HG02973 (cell line): Measurements from ENCODE around the gene NPY5R.

Experiments used
- ATAC-seq: cut with Tn5 transposase; IDR thresholded peaks from one replicate; pipeline ENCODE4 v1.9.1; 2021; ENCODE audit warnings: moderate library complexity; ENCODE audit not compliant: unreplicated experiment

The NPY5R gene

DNA sequence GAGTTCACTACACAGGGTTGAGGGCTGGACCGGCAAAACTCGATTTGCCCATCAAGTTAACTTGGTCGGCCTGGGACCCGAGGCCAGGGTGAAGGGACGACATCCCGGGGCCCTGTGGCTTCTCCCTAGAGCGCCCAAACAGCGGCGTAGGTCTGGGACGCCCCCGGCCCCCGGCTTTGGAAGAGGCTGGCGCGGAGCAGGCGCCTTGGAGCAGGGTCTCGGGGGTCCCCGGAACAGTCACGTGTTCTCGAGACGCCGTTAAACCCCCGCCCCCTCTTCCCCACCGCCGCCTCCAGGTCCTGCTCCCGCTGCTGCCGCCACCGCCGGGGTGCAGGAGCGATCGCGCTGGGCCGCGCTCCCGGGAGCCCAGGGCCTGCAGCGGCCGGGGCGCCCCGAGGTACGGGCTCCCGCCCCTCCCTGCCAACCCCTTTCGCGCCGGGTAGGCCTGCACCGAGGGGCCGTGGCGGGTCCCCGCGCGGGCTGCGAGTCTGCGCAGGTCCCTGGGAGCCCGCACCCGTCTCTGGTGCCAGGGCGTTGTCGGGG, at the start of gene NPY5R:
TSS of gene NPY5R (plus strand) at position 289 of the 543 bp plus-strand sequence. CDS start 6,382 bp downstream, outside the sequence.
- ATAC-seq: no peak

DNA sequence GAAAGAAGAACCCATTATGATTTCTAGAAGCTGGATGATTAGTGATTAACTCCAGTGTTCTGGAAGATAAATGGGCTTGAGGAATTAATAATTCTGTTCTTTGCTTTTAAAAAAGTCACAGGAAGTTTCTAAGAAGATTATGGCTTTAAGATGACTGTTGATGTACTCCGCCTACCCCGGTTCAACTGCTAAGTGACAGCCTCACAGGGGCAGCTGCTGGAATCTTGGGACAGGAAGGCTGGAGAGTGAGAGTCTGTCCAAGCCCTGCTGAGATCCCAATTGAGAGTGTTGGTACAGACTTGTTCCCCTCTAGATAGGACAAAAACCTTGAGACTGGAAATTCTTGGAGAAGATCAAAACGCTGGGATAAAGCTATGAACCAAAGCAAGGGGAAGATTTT, 48.6 kb upstream of the NPY5R start:
- ATAC-seq: no peak

DNA sequence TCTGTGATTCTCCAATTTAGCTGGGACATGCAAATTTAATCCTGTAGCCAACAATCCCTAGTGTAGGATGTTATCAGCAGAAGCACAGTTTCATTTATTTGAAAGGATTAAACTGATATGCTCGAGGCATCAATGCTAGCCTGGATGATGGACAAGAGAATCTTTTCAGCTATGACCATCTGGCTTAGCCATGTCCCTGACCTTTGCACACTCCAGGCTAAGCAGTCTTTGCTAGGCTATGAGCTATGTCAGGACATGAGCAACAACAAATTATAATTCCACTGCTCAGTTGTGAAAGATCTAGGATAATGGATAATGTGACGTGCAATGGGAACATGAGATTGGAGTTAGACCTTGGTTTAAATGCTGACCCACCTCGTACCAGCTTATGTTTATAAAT, 43.2 kb upstream of the NPY5R start:
- ATAC-seq: no peak

DNA sequence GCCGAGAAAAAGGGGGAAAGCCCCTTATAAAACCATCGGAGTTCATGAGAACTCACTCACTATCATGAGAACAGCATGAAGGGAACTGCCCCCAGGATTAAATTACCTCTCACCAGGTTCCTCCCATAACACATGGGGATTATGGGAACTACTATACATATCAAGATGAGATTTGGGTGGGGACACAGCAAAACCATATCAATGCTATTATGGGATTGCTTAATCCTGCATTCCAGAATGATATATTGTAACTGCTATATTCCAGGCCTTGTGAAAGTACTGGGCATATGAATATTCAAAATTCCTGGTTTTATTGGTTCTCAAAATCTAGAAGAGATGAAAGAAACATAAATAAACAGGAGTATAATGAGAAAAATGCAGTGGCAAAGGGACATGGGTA, 40.6 kb upstream of the NPY5R start:
- no peak for ATAC-seq

DNA sequence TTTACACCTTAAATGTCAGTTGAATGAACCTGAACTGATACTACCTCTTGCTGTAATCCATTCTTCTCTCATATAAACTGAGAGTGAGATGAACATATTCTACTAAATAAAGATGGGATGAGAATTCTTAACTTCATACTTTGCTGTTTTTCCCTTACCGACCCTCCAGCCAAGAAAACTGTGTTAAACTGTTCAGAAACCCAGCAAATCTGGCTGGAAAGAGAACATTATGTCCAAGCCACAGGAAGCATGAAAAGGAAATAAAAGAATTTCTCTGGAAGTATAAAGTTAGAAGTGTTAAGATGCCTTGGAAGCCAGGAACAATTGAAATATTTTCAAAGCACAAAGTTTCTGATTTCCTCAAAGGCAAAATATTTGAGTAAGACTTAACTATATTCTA, 34.2 kb upstream of the NPY5R start:
- no peak for ATAC-seq

DNA sequence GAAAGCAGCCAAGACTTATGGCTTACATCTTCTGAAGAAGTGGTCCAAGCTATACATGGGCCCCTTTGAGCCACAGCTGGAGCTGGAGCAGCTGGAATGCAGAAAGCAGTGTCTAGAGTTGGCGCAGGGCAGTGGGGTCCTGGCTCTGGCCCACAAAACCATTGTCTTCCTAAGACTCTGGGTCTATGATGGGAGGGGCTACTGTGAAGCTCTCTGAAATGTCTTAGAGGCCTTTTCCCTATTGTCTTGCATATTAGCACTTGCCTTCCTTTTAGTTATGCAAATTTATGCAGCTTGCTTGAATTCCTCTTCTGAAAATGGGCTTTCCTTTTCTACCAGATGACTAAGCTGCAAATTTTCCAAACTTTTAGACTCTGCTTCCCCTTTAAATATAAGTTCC, 26.6 kb upstream of the NPY5R start:
- ATAC-seq: no peak

DNA sequence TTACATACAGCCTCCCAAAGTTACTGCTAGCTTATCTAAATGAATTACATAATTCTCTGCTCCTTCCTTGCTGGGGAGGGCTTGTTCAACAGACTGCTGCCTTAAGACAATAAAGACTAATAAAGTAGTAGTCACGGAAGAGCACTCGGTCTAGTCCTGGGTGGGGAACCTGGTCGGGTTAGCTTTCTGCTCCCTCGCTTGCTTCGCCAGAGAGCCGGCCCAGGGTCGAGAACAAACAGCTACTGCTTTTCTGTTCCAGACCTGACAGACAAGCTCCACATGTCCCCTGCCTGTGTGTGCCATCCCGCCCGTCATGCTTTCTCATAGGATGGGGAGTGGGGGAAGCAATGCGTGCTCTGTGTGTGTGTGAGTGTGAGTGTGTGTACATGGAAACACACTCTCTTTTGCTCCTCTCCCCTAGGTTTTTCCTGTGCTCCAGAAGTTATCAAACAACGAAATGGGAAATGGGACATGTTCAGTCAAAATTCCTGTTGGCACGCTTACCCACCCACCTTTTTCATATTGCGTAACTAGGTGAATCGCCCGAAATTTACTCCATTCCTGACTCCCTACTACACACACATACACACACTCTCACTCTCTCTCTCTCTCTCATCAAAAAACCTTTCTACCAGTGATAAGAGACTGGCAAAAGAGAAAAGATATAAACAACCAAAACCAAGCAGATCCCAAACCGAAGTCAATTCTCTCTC, 12.6 kb upstream of the NPY5R start:
- no peak for ATAC-seq

DNA sequence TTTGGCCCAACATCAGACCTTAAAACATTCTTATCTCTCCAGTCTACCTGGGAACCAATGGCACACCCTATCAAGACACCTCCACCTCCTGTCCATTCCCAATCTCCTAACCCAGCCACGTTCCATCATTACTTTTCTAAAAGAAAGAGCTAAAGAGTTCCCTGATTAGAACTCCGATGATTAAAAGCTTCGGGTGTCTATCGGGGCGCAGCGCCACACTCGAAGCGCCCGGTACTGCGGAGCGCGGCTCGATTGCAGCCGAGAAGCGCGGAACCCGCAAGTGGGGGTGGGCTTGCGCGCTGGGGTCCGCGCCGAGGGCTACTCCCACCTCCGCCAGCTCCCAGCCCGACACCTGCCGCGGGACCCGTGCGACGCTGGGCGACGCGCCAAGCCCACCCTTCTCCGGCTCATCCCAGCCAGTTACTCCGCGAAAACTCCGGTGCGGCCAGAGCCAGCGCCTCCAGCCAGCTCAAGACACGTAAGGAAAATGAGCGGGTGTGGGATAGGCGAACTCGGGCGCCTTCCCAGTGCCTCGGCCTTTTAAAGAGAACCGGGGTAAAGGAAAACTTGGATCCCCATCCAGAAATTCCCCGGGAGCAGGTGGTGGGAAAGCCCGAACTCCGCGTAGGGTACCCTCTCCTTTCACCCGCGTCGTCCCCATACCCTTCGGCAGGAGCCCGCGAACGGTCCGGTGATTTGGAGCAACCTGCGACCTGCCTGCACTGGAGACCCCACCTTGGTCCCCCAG, 11.9 kb upstream of the NPY5R start:
- ATAC-seq: no peak

DNA sequence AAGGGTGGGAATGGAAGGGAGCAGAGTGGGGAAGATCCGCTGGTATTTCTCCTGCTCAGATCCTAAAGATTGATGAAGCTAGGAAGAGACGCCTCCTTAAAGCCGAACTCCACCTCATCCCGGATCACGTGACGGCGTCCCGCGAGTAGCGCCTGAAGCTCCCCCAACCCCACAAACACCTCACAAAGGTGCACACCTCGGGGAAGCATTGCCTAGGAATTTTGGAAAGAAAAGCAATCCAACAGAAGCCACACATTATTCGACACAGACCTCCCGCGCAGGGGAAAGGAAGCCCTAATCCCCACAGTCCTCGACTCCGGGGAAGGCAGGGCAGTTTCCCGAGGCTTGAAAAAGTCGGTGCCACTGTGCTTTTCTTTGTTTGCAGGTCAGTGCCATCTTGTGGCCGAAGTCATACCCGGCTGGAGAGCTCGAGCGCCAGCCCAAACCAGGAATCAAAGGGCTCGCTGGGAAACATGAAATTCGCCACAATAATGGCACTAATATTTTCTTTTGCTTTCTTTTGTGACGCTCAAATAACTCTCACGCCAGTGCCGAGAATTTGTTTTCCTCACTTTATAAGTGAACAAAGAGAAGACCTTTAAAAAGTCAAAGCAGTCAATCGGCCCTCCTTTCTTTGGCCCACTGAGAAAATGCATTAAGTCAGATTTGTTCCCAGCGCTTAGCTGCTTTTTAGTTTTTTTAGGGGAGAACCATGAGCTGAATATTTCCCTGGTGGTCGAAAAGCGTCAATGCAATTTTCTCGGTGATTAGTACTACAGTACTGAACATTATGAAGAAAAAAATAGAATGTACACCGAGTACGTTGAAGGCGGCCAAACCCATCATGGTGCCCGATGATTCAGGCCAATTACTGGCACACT, 10.9 kb upstream of the NPY5R start, which contains the start of gene NPY1R:
TSS of gene NPY1R (minus strand) at position 71 of the 881 bp plus-strand sequence. CDS start 6,042 bp downstream, outside the sequence.
- ATAC-seq: peak; percentile 67

DNA sequence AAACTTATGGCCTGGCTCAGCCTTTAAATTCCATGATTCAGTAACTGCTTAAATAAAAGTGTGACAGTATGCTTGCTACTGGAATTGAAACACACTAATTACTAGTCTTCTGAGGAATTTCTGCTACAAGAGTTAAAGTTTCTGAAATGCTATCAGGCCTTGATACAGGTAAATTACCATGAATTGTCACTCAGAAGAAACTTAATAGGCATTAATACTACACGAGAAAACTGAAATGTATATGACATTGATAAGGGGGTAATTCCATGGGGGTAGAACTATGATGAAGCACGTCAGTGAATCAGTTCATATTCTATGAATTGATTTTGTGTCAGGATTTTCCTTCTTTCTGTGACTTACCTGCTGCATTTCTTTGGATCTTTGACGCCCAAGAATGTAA, 8.3 kb upstream of the NPY5R start:
- no peak for ATAC-seq

DNA sequence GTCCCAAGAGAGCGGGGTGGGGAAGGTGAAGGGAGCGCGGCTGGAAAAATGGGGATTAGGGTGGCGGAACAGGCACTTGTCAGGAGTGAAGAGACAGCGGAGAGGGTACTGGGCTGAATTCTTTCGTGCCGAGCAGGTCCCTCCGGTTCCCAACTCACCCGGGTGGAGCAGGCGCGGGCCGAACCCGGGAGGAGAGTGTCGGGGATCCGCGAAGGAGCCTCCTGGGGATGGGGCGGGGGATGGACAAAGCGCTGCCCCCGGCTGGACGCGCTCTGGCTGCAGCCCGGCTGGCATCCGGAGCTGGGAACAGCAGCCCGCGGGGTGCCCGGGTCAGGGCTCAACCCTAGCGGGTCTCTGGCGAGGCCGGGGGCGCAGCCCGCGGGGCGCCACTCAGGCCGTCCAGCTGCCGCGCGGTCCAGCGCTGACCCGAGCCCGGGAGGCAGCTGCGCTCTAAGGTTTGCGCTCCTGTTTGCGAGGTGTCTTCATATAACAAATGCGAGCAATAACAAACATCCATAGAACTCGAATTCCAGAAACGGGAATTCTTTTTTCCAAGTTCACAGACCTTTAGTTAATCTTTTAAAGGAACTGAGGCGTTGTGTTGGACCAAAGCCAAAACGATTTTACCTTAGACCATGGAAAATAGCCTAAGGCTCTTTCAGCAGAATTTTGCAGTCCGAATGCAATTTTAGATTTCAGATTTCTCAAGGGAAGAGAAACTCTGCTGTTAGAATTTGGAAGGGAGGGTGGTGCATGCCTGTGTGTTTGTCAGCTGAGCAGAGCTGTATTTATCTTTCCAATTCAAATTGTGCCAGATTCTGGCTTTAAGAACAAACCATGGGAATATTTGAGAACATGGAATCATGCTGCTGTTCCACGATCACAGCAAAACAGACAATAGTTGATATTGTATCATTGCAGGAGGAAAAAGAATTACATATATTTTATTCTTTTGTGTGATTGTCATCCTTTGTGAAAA, 744 bp downstream of the NPY5R start:
- ATAC-seq: no peak

DNA sequence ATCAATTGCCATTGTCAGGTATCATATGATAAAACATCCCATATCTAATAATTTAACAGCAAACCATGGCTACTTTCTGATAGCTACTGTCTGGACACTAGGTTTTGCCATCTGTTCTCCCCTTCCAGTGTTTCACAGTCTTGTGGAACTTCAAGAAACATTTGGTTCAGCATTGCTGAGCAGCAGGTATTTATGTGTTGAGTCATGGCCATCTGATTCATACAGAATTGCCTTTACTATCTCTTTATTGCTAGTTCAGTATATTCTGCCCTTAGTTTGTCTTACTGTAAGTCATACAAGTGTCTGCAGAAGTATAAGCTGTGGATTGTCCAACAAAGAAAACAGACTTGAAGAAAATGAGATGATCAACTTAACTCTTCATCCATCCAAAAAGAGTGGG, 7.0 kb downstream of the NPY5R start:
- no peak for ATAC-seq

DNA sequence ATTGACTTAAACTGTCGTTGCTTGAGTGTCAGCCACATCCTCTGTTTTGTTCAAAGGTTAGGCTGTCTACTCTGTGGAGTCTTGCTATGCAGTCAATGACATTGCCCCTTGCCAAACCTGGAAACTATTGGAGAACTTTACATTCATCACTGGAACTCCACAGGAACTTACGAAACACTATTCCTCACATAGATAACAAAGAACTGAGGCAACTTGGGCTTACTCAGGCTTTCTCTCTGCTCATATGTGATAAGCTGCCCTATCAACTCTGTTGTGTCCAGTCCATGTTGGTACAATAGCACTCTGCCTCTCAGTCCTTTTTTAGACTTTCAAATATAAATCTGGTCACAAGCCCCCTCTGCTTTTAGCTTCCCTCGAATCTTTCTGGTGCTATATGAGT, 9.4 kb downstream of the NPY5R start:
- no peak for ATAC-seq

DNA sequence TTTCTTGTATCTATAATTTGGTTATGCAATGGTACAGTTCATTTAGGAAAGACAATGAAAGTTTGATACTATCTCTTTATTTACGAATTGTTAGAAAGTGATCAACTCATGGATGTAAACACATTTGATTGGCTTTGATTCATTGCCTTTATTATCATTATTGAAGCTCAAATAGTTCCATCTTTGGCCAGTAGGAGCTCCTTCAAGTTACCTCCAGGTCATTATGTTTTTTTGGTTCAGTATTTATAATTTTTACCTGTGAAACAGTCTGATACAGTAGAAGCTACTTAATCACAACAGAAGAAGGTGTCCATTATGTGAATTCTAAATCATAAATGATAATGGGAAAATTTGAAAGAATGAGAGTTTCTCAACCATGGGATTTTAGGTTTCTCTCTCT, 12.4 kb downstream of the NPY5R start:
- ATAC-seq: no peak

DNA sequence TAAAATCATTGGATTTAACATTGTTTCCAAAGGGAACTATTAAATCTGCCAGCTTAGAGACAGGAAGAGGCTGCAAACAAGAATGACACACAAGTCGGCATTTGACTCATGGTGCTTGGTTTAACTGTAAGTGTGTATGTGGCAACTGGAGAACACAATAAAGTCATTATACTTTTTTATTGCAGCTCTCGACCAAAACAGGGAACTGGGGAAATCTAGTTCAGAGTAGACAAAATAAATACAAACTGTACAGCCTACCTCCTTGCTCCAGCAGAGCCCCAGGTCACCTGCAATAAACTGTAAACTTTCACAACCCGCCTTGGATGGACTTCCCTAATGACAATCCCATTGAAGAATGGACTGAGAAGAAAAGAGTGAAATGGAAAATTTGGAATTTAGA, 24.0 kb downstream of the NPY5R start:
- no peak for ATAC-seq

DNA sequence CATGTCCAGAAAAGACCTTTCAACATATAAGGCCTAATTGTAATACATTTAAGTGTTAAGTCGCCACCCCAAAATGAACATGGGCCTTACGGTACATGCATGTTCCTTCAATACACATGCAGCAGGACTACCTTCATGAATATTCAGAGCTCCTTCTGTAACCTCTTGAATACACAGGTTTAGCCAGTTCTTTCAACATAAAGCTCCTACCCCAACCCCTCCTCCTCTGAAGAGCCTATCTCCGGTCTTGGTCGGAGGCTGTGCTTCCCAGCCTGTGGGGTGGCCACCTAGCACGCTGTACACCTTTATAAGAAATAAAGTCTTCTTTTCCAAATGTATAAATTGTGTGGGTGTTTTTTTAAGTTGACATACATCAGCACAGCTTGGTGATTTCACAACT, 28.3 kb downstream of the NPY5R start:
- no peak for ATAC-seq

DNA sequence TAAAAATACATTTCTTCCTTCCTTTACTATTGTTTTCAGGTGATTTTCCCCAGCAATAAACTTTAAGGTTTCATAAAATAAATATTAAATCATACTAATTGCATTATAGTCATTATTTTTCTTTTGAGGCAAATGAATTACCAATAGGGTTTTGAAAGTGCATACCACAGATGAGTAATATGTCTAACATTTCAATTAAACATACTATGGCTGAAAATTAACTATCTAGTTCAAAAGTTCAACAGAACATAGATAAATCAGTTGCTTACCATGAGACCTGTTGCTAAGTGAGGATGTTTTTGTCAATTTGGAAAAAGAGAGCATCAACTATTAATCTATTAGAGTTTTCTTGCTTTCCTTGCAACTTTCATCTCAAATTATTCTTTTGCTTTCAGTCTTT, 35.0 kb downstream of the NPY5R start:
- ATAC-seq: no peak

DNA sequence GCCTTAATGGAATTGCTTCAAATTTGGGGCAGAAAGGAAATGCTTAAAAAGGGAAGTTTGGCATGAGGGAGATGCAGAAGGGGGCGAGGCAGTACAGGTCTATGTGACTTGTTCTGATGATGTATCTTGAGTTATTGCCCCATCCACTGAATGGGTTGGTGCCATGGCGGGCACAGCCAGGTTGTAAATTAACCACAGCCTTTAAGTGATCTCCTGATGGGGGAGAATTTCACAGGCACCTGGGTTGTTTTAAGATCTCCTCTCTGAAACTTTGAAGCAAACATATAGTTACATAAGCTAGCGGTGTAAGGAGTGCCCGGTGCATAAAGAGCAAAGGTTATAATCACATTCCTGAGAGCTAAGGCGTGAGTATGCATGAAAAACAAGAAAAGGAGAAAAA, 37.0 kb downstream of the NPY5R start:
- ATAC-seq: no peak

DNA sequence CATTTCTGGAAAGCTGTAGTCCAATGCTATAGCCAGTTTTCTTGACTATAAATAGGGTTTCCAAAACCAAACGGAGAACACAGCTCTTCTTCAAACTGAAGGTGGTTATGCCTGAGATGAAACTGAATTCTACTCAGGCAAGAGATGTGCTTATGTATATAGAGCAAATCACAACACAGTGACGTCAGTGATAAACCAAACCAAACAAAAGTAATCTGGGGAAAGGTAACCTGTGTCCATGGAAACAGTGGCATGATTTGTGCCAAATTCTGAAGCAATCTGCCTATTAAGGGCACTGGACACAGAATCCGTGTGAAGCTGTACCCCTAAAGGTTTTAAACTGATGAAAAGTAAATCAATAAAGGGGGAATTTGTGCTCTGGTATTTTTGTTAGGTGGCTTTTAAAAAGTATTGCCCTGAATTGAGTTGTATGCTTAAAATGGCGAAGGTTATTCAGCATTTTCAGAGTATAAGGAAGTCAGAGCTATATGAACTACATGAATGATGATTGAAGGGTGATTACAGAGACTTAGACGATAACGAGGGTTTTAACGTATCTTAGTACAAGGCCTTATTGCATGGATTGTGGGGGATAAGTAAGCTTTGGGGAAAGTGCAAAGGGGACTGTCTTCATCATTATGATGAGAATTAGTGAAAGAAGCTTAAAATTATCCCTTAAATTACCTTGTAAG, 38.6 kb downstream of the NPY5R start:
- ATAC-seq: no peak
